Neural progenitor cell (in vitro differentiated cells): ENCODE results near the gene DNAJC5.

Source experiments
- EZH2 ChIP-seq: fragments of 200-600 bp; sonication (generic); IDR thresholded peaks from 2 replicates; pipeline ENCODE4 v1.6.1; 2017; ENCODE audit warnings: antibody characterized with exemption, mild to moderate bottlenecking, moderate library complexity
- TF ChIP-seq, protein P1 (sequence below): fragments of 200-600 bp; sonication (generic); IDR thresholded peaks from 2 replicates; pipeline ENCODE4 v1.5.1; 2017; ENCODE audit warnings: antibody characterized with exemption, mild to moderate bottlenecking

DNA sequence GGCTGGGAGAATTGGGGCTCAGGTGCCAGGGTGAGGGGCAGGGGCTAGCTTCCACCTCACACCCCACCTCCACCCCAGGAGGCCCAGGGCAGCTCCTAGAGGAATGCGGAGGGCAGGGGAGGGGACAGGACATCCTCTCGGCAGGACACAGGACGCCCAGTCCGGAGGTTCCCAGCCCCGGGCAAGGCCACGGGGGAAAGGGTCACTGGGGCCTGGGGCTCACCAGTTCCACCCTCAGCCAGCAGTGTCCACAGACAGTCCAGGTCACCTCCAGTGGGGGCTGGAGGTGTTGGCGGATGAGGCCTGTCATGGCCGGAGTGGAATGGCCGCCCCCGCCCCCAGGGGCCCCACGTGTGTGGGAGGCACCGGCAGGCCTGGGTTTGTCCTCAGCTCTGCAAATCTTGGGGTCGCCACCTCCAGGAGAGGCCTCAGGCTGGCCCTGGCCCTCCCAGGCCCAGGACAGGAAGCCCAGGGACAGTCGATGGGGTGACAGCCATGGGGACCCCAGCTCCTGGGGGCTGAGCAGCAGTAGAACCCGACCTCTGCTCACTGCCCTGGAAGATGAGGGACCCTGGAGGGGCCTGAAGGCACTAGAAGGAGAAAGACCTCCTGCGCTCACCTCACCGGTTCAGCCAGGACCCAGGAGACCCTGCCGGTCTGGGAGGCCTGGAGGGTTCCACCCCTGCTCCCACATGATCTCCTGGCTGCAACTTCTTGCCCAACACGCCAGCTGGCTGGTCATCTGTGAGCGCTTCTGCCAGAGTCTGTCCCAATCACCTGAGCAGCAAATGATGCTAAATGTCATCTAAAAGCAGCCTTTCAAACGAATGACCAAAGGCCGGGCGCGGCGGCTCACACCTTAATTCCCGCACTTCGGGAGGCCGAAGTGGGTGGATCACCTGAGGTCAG lies 46.7 kb upstream of the DNAJC5 start:
- TF ChIP-seq, protein P1, sequence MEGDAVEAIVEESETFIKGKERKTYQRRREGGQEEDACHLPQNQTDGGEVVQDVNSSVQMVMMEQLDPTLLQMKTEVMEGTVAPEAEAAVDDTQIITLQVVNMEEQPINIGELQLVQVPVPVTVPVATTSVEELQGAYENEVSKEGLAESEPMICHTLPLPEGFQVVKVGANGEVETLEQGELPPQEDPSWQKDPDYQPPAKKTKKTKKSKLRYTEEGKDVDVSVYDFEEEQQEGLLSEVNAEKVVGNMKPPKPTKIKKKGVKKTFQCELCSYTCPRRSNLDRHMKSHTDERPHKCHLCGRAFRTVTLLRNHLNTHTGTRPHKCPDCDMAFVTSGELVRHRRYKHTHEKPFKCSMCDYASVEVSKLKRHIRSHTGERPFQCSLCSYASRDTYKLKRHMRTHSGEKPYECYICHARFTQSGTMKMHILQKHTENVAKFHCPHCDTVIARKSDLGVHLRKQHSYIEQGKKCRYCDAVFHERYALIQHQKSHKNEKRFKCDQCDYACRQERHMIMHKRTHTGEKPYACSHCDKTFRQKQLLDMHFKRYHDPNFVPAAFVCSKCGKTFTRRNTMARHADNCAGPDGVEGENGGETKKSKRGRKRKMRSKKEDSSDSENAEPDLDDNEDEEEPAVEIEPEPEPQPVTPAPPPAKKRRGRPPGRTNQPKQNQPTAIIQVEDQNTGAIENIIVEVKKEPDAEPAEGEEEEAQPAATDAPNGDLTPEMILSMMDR, result no peak
- no peak for TF ChIP-seq EZH2
